Neuronal stem cell (in vitro differentiated cells): ENCODE results near the gene ZSCAN30.

ENCODE experiments used
- DNase-seq: peaks from one replicate; pipeline ENCODE4 v3.0.0-alpha.2; 2013; ENCODE audit warnings: low spot score
- H2AFZ ChIP-seq: one replicate; pipeline ENCODE4 v1.6.1; 2013; ENCODE audit warnings: mild to moderate bottlenecking, low read length, inconsistent platforms
- H2AK5ac ChIP-seq: 2 replicates; pipeline ENCODE4 v1.6.1; 2013; ENCODE audit warnings: low read depth, mild to moderate bottlenecking, inconsistent platforms, low read length, moderate library complexity, mixed read lengths
- H2BK120ac ChIP-seq: 2 replicates; pipeline ENCODE4 v1.6.1; 2013; ENCODE audit warnings: low read depth, mild to moderate bottlenecking, inconsistent platforms, low read length, moderate library complexity, mixed read lengths
- H2BK12ac ChIP-seq: one replicate; pipeline ENCODE4 v1.6.1; 2013; ENCODE audit warnings: low read length, inconsistent platforms
- H2BK15ac ChIP-seq: 2 replicates; pipeline ENCODE4 v1.6.1; 2013; ENCODE audit warnings: mild to moderate bottlenecking, low read length, inconsistent platforms, mixed read lengths
- H2BK5ac ChIP-seq: one replicate; pipeline ENCODE4 v1.6.1; 2013; ENCODE audit warnings: inconsistent platforms, mild to moderate bottlenecking, low read length, moderate library complexity
- H3K14ac ChIP-seq: one replicate; pipeline ENCODE4 v1.6.1; 2013; ENCODE audit warnings: low read length, inconsistent platforms
- H3K18ac ChIP-seq: 2 replicates; pipeline ENCODE4 v1.6.1; 2013; ENCODE audit warnings: low read length, inconsistent platforms
- H3K23ac ChIP-seq: 2 replicates; pipeline ENCODE4 v1.6.1; 2013; ENCODE audit warnings: low read depth, mild to moderate bottlenecking, mixed read lengths, low read length, inconsistent platforms; ENCODE audit not compliant: poor library complexity
- H3K27ac ChIP-seq: replicated peaks from 3 replicates; pipeline ENCODE4 v1.5.1; 2013; ENCODE audit warnings: low read length, inconsistent platforms
- H3K27me3 ChIP-seq, 3 experiments: 2 replicates each; pipeline ENCODE4 v1.6.1; 2013; ENCODE audit warnings: low read length in 3 of 3, mild to moderate bottlenecking in 2 of 3, inconsistent platforms in 1 of 3, low read depth in 1 of 3, mixed read lengths in 1 of 3, moderate library complexity in 1 of 3; ENCODE audit not compliant: control insufficient read depth in 3 of 3, insufficient read depth in 3 of 3
- H3K36me3 ChIP-seq, 2 donors: replicated peaks in 1 of 2; 2 replicates each; pipeline ENCODE4 v1.6.1; 2013; ENCODE audit warnings: low read length in 2 of 2; ENCODE audit not compliant: control insufficient read depth in 2 of 2, insufficient read depth in 2 of 2
- H3K4ac ChIP-seq: 2 replicates; pipeline ENCODE4 v1.6.1; 2013; ENCODE audit warnings: inconsistent platforms, mild to moderate bottlenecking, low read length, moderate library complexity
- H3K4me1 ChIP-seq, 2 donors: 1 replicate in 1 of 2; 2 replicates in 1 of 2; pipeline ENCODE4 v1.6.1; 2013; ENCODE audit warnings: low read length in 2 of 2, low read depth in 1 of 2; ENCODE audit not compliant: control insufficient read depth in 2 of 2, insufficient read depth in 1 of 2
- H3K4me2 ChIP-seq: one replicate; pipeline ENCODE4 v1.6.1; 2013; ENCODE audit warnings: mild to moderate bottlenecking, low read length, inconsistent platforms; ENCODE audit not compliant: insufficient read depth, poor library complexity, severe bottlenecking
- H3K4me3 ChIP-seq, 2 donors: 2 replicates each; pipeline ENCODE4 v1.5.1; 2013; ENCODE audit warnings: low read length in 2 of 2, mild to moderate bottlenecking in 2 of 2, inconsistent platforms in 1 of 2, moderate library complexity in 1 of 2
- H3K79me1 ChIP-seq: one replicate; pipeline ENCODE4 v1.6.1; 2013; ENCODE audit warnings: low read depth, mild to moderate bottlenecking, inconsistent platforms, low read length, moderate library complexity
- H3K9ac ChIP-seq: one replicate; pipeline ENCODE4 v1.6.1; 2013; ENCODE audit warnings: mild to moderate bottlenecking, low read depth, low read length, inconsistent platforms; ENCODE audit not compliant: poor library complexity
- H3K9me3 ChIP-seq, 2 donors: replicated peaks in 1 of 2; 2 replicates each; pipeline versions ENCODE3 to v1.6.1; 2013; ENCODE audit warnings: low read length in 2 of 2, mild to moderate bottlenecking in 2 of 2, inconsistent platforms in 1 of 2, low read depth in 1 of 2, mixed read lengths in 1 of 2, moderate library complexity in 1 of 2; ENCODE audit not compliant: control insufficient read depth in 2 of 2, insufficient read depth in 1 of 2
- H4K8ac ChIP-seq: one replicate; pipeline ENCODE4 v1.6.1; 2013; ENCODE audit warnings: low read depth, mild to moderate bottlenecking, inconsistent platforms, low read length, moderate library complexity
- H4K91ac ChIP-seq: one replicate; pipeline ENCODE4 v1.6.1; 2013; ENCODE audit warnings: low read length, low read depth, mild to moderate bottlenecking, inconsistent platforms; ENCODE audit not compliant: poor library complexity
- WGBS, 2 donors: extraction: QIAGEN DNeasy Blood & Tissue Kit; methylation state at CpG; one replicate each; pipeline ENCODE4 v1.1.7; 2013; ENCODE audit warnings: missing lambda C conversion rate in 2 of 2, mixed read lengths in 1 of 2; ENCODE audit not compliant: insufficient read length in 2 of 2, insufficient replicate concordance in 1 of 2; ENCODE audit errors: extremely low coverage in 2 of 2; 5-methylcytosine and 5-hydroxymethylcytosine counted together

ZSCAN30 gene

GRCh38 chr18:35306588-35307250 is 16.7 kb upstream of the ZSCAN30 start:
- no peak overlapping the region for H3K4ac ChIP-seq
- peaks cover 1% of the 10 kb centered on the region for H3K79me1 ChIP-seq
- peaks cover 18 to 47% of the 10 kb centered on the region in 2 donors for H3K36me3 ChIP-seq
- no peak overlapping the region for H2BK12ac ChIP-seq
- no peak overlapping the region for H2AFZ ChIP-seq
- no peak overlapping the region for H3K18ac ChIP-seq
- H3K27me3 ChIP-seq = no peaks in the 10 kb centered on the region
- WGBS, 2 donors = no CpG with 5 or more reads among the region's 5 CpGs
- H3K9me3 ChIP-seq = peaks cover 19 to 85% of the 10 kb centered on the region in 2 donors
- no peak overlapping the region for H3K14ac ChIP-seq
- H2BK5ac ChIP-seq = no peak overlapping the region
- H3K9ac ChIP-seq = no peak overlapping the region
- no peak overlapping the region for H3K4me3 ChIP-seq
- no peaks in the 10 kb centered on the region for H3K4me1 ChIP-seq
- no peak overlapping the region for H3K27ac ChIP-seq
- no peak overlapping the region for H2BK120ac ChIP-seq
- no peak overlapping the region for H4K91ac ChIP-seq
- H3K23ac ChIP-seq = no peak overlapping the region
- H4K8ac ChIP-seq = no peak overlapping the region
- H3K4me2 ChIP-seq = no peak overlapping the region
- no peak for DNase-seq
- no peak overlapping the region for H2AK5ac ChIP-seq
- no peak overlapping the region for H2BK15ac ChIP-seq

GRCh38 chr18:35303610-35304009 is 13.6 kb upstream of the ZSCAN30 start:
- Histone ChIP-seq H2BK5ac (no peak overlapping the region), H2AK5ac (no peak overlapping the region), H3K27ac (no peak overlapping the region), H3K79me1 (peaks cover 1% of the 10 kb centered on the region), H3K4ac (no peak overlapping the region), H3K14ac (no peak overlapping the region), H3K23ac (no peak overlapping the region), H2AFZ (no peak overlapping the region), H2BK12ac (no peak overlapping the region), H3K4me3 (no peak overlapping the region), H3K4me2 (no peak overlapping the region), H2BK120ac (no peak overlapping the region), H3K36me3 (peaks cover 21 to 66% of the 10 kb centered on the region in 2 donors), H4K91ac (no peak overlapping the region), H3K18ac (no peak overlapping the region), H3K27me3 (no peaks in the 10 kb centered on the region), H3K9ac (no peak overlapping the region), H3K4me1 (no peaks in the 10 kb centered on the region), H2BK15ac (no peak overlapping the region), H3K9me3 (peaks cover 17 to 96% of the 10 kb centered on the region in 2 donors), H4K8ac (no peak overlapping the region)
- WGBS, 2 donors = no CpG with 5 or more reads among the region's 4 CpGs
- DNase-seq = no peak

GRCh38 chr18:35296060-35296459 is 6.0 kb upstream of the ZSCAN30 start:
- H3K18ac ChIP-seq = no peak overlapping the region
- H3K79me1 ChIP-seq = no peaks in the 10 kb centered on the region
- no peak overlapping the region for H2AFZ ChIP-seq
- no peak overlapping the region for H2BK12ac ChIP-seq
- H3K9ac ChIP-seq = no peak overlapping the region
- H3K27ac ChIP-seq = no peak overlapping the region
- no peak overlapping the region for H3K4me2 ChIP-seq
- H3K4me3 ChIP-seq = no peak overlapping the region
- no peak overlapping the region for H4K8ac ChIP-seq
- no peaks in the 10 kb centered on the region for H3K27me3 ChIP-seq
- WGBS, 2 donors = no CpG with 5 or more reads among the region's 2 CpGs
- no peak overlapping the region for H3K14ac ChIP-seq
- no peak overlapping the region for H2AK5ac ChIP-seq
- H3K4me1 ChIP-seq = peaks cover under 1% of the 10 kb centered on the region in 2 donors
- no peak overlapping the region for H3K4ac ChIP-seq
- H2BK5ac ChIP-seq = no peak overlapping the region
- H2BK15ac ChIP-seq = no peak overlapping the region
- DNase-seq = no peak
- H4K91ac ChIP-seq = no peak overlapping the region
- H3K36me3 ChIP-seq = peaks cover 15 to 88% of the 10 kb centered on the region in 2 donors
- H2BK120ac ChIP-seq = no peak overlapping the region
- H3K9me3 ChIP-seq = peaks cover 8 to 60% of the 10 kb centered on the region in 2 donors
- no peak overlapping the region for H3K23ac ChIP-seq

GRCh38 chr18:35291166-35291565 is 1.1 kb upstream of the ZSCAN30 start:
- no CpG with 5 or more reads among the region's 2 CpGs for whole genome bisulfite sequencing, 2 donors
- H3K36me3 ChIP-seq = peaks cover 7 to 50% of the 10 kb centered on the region in 2 donors
- no peak overlapping the region for H4K91ac ChIP-seq
- H3K14ac ChIP-seq = peak overlapping the region; percentile 31
- H2BK12ac ChIP-seq = no peak overlapping the region
- H4K8ac ChIP-seq = no peak overlapping the region
- H2AK5ac ChIP-seq = no peak overlapping the region
- H3K9ac ChIP-seq = no peak overlapping the region
- no peak overlapping the region for H2BK5ac ChIP-seq
- no peak for DNase-seq
- H3K9me3 ChIP-seq = peaks cover 3 to 28% of the 10 kb centered on the region in 2 donors
- H3K4ac ChIP-seq = no peak overlapping the region
- H3K4me3 ChIP-seq = peak overlapping the region; percentile 74 to 97
- H3K18ac ChIP-seq = no peak overlapping the region
- no peak overlapping the region for H2BK120ac ChIP-seq
- H3K23ac ChIP-seq = no peak overlapping the region
- H3K79me1 ChIP-seq = peaks cover 6% of the 10 kb centered on the region
- H3K4me2 ChIP-seq = peak overlapping the region; percentile 62
- H3K27ac ChIP-seq = no peak overlapping the region
- H2BK15ac ChIP-seq = no peak overlapping the region
- no peak overlapping the region for H2AFZ ChIP-seq
- H3K4me1 ChIP-seq = peaks cover 3 to 5% of the 10 kb centered on the region in 2 donors
- H3K27me3 ChIP-seq = no peaks in the 10 kb centered on the region
